Progenitor cell of endocrine pancreas (in vitro differentiated cells): ENCODE results near the gene GPD1L. TPM values are rescaled to one million over a fixed set of nuclear protein-coding genes. Genes with fewer than 3 reads are reported as not detected.

Experiments used
- DNase-seq: peaks from one replicate; pipeline ENCODE4 v3.0.0; 2021; ENCODE audit warnings: low spot score; ENCODE audit not compliant: unreplicated experiment
- H3K27ac Mint-ChIP-seq: 2 replicates; pipeline ENCODE4 v1.8.0; 2021; ENCODE audit warnings: mild to moderate bottlenecking, moderate library complexity, mixed read lengths
- H3K27me3 Mint-ChIP-seq: 2 replicates; pipeline ENCODE4 v1.8.0; 2021; ENCODE audit warnings: mixed read lengths
- H3K36me3 Mint-ChIP-seq: 2 replicates; pipeline ENCODE4 v1.8.0; 2022; ENCODE audit warnings: mixed read lengths; ENCODE audit not compliant: insufficient read depth
- H3K4me1 Mint-ChIP-seq: 2 replicates; pipeline ENCODE4 v1.8.0; 2021; ENCODE audit warnings: low read depth, mixed read lengths
- H3K4me3 Mint-ChIP-seq: 2 replicates; pipeline ENCODE4 v1.8.0; 2021; ENCODE audit warnings: low read depth, mild to moderate bottlenecking, moderate library complexity, mixed read lengths
- H3K9me3 Mint-ChIP-seq: 2 replicates; pipeline ENCODE4 v1.8.0; 2021; ENCODE audit warnings: low read depth, mixed read lengths
- total RNA-seq: library from RNA; stranded (reverse); gene quantifications from 2 replicates; pipeline ENCODE4 v1.2.1, GENCODE V29; 2021
- TF ChIP-seq, protein P1 (sequence below): fragments of 200-600 bp; sonication (generic); IDR thresholded peaks from one replicate; pipeline ENCODE4 v1.5.0; 2021; ENCODE audit warnings: antibody characterized with exemption, mild to moderate bottlenecking; ENCODE audit not compliant: unreplicated experiment

The GPD1L gene
- total RNA-seq, 1 donor from 2014 or later: 13.8 TPM

DNA sequence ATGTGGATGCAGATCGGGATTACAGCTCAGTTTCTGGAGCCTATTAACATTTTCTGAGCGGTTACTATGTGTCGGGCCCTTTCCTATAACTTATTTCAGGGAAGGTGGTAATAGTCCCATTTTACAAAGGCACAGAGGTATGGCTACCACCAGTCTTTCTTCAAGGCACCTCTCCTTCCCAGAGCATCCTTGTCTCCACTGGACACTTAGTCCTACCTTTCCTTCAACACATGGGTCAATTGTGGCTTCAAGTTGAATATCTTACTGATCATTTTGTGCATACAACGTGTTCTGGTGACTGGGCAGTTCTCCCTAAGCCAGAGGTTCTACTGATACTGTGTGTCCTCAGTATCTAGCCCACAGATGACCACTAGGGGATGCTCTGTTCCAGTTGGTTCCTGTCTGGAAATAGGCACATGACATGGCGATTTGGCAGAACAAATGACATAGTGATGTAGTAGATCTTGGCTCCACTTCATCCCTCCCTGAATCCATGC is 71.3 kb downstream of the GPD1L start:
- H3K36me3 Mint-ChIP-seq: no peaks in the 10 kb centered on the region
- H3K4me3 Mint-ChIP-seq: no peak overlapping the region
- TF ChIP-seq, protein P1, sequence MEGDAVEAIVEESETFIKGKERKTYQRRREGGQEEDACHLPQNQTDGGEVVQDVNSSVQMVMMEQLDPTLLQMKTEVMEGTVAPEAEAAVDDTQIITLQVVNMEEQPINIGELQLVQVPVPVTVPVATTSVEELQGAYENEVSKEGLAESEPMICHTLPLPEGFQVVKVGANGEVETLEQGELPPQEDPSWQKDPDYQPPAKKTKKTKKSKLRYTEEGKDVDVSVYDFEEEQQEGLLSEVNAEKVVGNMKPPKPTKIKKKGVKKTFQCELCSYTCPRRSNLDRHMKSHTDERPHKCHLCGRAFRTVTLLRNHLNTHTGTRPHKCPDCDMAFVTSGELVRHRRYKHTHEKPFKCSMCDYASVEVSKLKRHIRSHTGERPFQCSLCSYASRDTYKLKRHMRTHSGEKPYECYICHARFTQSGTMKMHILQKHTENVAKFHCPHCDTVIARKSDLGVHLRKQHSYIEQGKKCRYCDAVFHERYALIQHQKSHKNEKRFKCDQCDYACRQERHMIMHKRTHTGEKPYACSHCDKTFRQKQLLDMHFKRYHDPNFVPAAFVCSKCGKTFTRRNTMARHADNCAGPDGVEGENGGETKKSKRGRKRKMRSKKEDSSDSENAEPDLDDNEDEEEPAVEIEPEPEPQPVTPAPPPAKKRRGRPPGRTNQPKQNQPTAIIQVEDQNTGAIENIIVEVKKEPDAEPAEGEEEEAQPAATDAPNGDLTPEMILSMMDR: peak; percentile 74
- no peaks in the 10 kb centered on the region for H3K27me3 Mint-ChIP-seq
- peaks cover 11% of the 10 kb centered on the region for H3K4me1 Mint-ChIP-seq
- H3K27ac Mint-ChIP-seq: no peak overlapping the region
- DNase-seq: peak; percentile 47
- H3K9me3 Mint-ChIP-seq: no peaks in the 10 kb centered on the region

DNA sequence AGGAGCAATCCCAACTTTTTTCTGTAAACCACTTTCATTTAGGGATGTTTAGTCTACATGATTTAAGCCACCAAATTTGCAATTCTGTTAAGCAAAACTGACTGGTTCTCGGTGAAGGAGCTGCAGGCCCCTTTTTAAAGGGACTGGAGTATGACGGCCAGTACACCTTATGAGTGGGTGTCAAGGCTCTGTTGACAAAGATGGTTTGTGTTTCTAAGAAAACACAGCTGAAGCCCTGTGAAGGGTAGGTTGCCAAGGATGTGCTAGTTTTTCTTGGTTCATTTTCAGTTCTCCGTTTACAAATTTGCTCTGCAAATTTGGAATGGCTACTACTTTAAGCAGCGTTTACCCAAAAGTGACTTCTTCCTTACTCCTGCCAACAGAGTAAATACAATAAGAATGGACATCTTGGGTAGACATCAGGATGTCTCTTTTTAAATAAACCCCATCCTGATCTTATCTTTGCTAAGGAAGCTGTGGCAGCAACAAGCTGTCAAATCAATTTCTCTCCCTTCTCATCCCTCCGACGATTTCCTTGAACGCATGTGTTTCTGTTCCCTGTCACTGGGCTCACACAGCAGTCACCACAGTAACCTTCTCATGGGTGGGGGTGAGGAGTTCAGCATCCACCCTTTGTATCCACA is 73.8 kb downstream of the GPD1L start:
- Mint-ChIP-seq H3K4me3 (no peak overlapping the region), H3K9me3 (no peaks in the 10 kb centered on the region), H3K27me3 (no peaks in the 10 kb centered on the region), H3K4me1 (peaks cover 13% of the 10 kb centered on the region), H3K27ac (no peak overlapping the region), H3K36me3 (no peaks in the 10 kb centered on the region)
- DNase-seq: no peak
- TF ChIP-seq, protein P1: no peak

DNA sequence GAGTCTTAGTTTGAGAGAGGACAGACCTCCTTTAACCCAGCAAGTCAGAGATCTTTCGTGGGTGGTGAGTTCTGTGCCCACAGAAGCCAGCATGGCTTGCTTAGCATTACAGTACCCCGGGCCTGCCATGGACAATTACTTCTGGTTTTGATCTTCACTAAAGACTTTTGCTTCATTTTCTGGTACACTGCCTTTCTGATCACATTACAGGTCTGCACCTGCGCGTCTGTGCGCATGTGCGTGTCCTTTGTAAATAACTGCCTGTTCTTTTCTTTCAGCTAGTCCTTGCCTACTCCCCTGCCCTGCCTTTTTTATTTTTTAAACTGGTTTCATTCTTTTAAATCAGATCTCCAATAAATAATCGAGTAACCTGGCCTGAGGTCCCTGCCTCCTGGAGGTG is 74.9 kb downstream of the GPD1L start:
- DNase-seq: no peak

DNA sequence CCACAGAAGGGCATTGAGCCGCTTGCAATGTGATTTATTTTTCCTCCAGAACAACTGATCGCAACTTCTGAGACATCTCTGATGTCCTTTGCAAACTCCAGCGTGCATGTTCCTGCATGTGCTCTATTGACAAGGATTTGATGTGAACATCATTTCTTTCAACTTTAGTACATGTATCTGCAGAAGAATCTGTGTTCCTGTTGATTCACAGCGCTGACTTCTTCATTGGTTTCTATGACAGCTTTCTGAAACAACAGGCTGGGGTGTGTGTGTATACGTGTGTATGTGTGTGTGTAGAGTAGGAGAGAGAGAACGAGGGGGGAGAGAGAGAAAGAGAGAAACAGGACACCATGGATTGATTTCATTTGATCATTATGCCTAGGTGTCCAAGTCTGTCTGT is 75.4 kb downstream of the GPD1L start:
- Mint-ChIP-seq H3K4me1 (peaks cover 25% of the 10 kb centered on the region), H3K36me3 (no peaks in the 10 kb centered on the region), H3K4me3 (no peak overlapping the region), H3K9me3 (no peaks in the 10 kb centered on the region), H3K27ac (no peak overlapping the region), H3K27me3 (no peaks in the 10 kb centered on the region)
- no peak for DNase-seq
- TF ChIP-seq, protein P1: no peak

More for the DNA sequence above, 74.9 kb downstream of the GPD1L start:
- no peaks in the 10 kb centered on the region for H3K27me3 Mint-ChIP-seq
- peaks cover 20% of the 10 kb centered on the region for H3K4me1 Mint-ChIP-seq
- no peak overlapping the region for H3K27ac Mint-ChIP-seq
- TF ChIP-seq, protein P1: no peak
- no peaks in the 10 kb centered on the region for H3K36me3 Mint-ChIP-seq
- no peaks in the 10 kb centered on the region for H3K9me3 Mint-ChIP-seq
- no peak overlapping the region for H3K4me3 Mint-ChIP-seq

DNA sequence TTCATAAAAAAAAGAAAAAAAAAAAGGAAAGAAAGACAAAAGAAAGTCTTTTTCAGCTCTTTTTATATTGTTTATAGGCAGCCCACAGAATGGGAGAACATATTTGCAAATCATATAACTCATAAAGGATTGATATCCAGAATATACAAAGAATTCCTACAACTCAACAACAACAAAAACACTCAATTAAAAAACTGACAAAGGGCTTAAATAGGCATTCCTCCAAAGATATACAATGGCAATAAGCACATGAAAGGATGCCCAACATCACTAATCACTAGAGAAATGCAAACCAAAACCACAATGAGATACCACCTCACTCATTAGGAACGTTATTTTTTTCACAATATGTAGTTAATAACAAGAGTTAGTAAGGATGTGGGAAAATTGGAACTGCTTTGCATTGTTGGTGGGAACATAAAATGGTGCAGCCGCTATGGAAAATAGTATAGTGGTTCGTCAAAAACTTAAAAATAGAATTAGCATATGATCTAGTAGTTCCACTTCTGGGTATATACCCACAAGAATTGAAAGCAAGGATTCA is 77.8 kb downstream of the GPD1L start:
- TF ChIP-seq, protein P1: no peak
- Mint-ChIP-seq H3K27me3 (no peaks in the 10 kb centered on the region), H3K4me3 (no peak overlapping the region), H3K4me1 (peaks cover 28% of the 10 kb centered on the region), H3K36me3 (no peaks in the 10 kb centered on the region), H3K9me3 (peaks cover 4% of the 10 kb centered on the region), H3K27ac (no peak overlapping the region)
- no peak for DNase-seq
